ENCODE data around the gene DBF4B.

Gene DBF4B

GRCh38 chr17:44782326-44782850 lies 73.9 kb downstream of the DBF4B start:
- no peak for TF ChIP-seq CTCF (IDR thresholded peaks at IDR 0.05; ENCODE audit: extremely low read depth, missing control alignments)
- DNase-seq (ENCODE audit: low spot score), result no peak

- DNase-seq (ENCODE audit: low spot score), result no peak
Observed at GRCh38 chr17:44785921-44786320, 77.5 kb downstream of the DBF4B start.

GRCh38 chr17:44786551-44787081 lies 78.2 kb downstream of the DBF4B start:
- no peak for DNase-seq (ENCODE audit: low spot score)

More at GRCh38 chr17:44785921-44786320, 77.5 kb downstream of the DBF4B start:
- TF ChIP-seq CTCF (IDR thresholded peaks at IDR 0.05; ENCODE audit: extremely low read depth, missing control alignments), result no peak

GRCh38 chr17:44787271-44787940 lies 78.9 kb downstream of the DBF4B start:
- no peak for DNase-seq (ENCODE audit: low spot score)
- TF ChIP-seq CTCF (IDR thresholded peaks at IDR 0.05; ENCODE audit: extremely low read depth, missing control alignments), result no peak

More at GRCh38 chr17:44786551-44787081, 78.2 kb downstream of the DBF4B start:
- no peak for TF ChIP-seq CTCF (IDR thresholded peaks at IDR 0.05; ENCODE audit: extremely low read depth, missing control alignments)

- no peak for TF ChIP-seq CTCF (IDR thresholded peaks at IDR 0.05; ENCODE audit: extremely low read depth, missing control alignments)
- DNase-seq (ENCODE audit: low spot score), result no peak
Observed at GRCh38 chr17:44788139-44788538, 79.7 kb downstream of the DBF4B start.

- TF ChIP-seq CTCF (IDR thresholded peaks at IDR 0.05; ENCODE audit: extremely low read depth, missing control alignments), result no peak
- no peak for DNase-seq (ENCODE audit: low spot score)
Observed at GRCh38 chr17:44792276-44792675, 83.8 kb downstream of the DBF4B start.

Data from GM20000 (cell line).